Inflammatory macrophage treated with lipopolysaccharide for 4 hours (primary cell): ENCODE data around the gene CD58.

Source experiments
- DNase-seq: peaks from one replicate; pipeline ENCODE4 v3.0.0-alpha.2; 2020

Gene CD58

GRCh38 chr1:116491700-116492357 lies 79.0 kb downstream of the CD58 start:
- DNase-seq = no peak

- no peak for DNase-seq
Observed at GRCh38 chr1:116490588-116490987, 80.2 kb downstream of the CD58 start.

- DNase-seq = no peak
Observed at GRCh38 chr1:116489231-116489697, 81.6 kb downstream of the CD58 start.

GRCh38 chr1:116488071-116488470 lies 82.8 kb downstream of the CD58 start:
- no peak for DNase-seq

- DNase-seq = no peak
Observed at GRCh38 chr1:116487583-116487982, 83.2 kb downstream of the CD58 start.

GRCh38 chr1:116487031-116487430 lies 83.8 kb downstream of the CD58 start:
- no peak for DNase-seq

- peak; percentile 8 for DNase-seq
Observed at GRCh38 chr1:116486424-116486823, 84.4 kb downstream of the CD58 start.

GRCh38 chr1:116485976-116486375 lies 84.8 kb downstream of the CD58 start:
- DNase-seq = peak; percentile 67

GRCh38 chr1:116485071-116485735 lies 85.6 kb downstream of the CD58 start:
- peak; percentile 81 for DNase-seq

GRCh38 chr1:116483481-116484309 lies 87.1 kb downstream of the CD58 start:
- no peak for DNase-seq

GRCh38 chr1:116482490-116482889 lies 88.3 kb downstream of the CD58 start:
- DNase-seq = no peak

- no peak for DNase-seq
Observed at GRCh38 chr1:116481934-116482333, 88.9 kb downstream of the CD58 start.

- no peak for DNase-seq
Observed at GRCh38 chr1:116478621-116479020, 92.2 kb downstream of the CD58 start.

- DNase-seq = no peak
Observed at GRCh38 chr1:116477429-116477828, 93.4 kb downstream of the CD58 start.

- no peak for DNase-seq
Observed at GRCh38 chr1:116476321-116476720, 94.5 kb downstream of the CD58 start.

- no peak for DNase-seq
Observed at GRCh38 chr1:116475850-116476218, 95.0 kb downstream of the CD58 start.

- no peak for DNase-seq
Observed at GRCh38 chr1:116474921-116475849, 95.6 kb downstream of the CD58 start.

GRCh38 chr1:116472431-116472961 lies 98.3 kb downstream of the CD58 start:
- no peak for DNase-seq

- no peak for DNase-seq
Observed at GRCh38 chr1:116471241-116471640, 99.6 kb downstream of the CD58 start.

GRCh38 chr1:116470671-116471070 lies 100.2 kb downstream of the CD58 start:
- peak; percentile 77 for DNase-seq

- no peak for DNase-seq
Observed at GRCh38 chr1:116466810-116467557, 103.8 kb downstream of the CD58 start.
